H1 (cell line): ENCODE results near the gene ARHGEF26. TPM values are rescaled to one million over a fixed set of nuclear protein-coding genes. Genes with fewer than 3 reads are reported as not detected.

ENCODE experiments used
- CEBPB ChIP-seq: IDR thresholded peaks from 2 replicates; pipeline ENCODE4 v1.6.1; 2012; ENCODE audit warnings: low read depth, low read length
- CTCF ChIP-seq, 3 experiments: IDR thresholded peaks; 1 replicate in 2 of 3; 2 replicates in 1 of 3; pipeline versions ENCODE4 v1.5.1 to v1.6.1; 2011; ENCODE audit warnings: low read length in 3 of 3, mild to moderate bottlenecking in 3 of 3, inconsistent platforms in 2 of 3, low read depth in 1 of 3, moderate library complexity in 1 of 3; ENCODE audit not compliant: insufficient read depth in 1 of 3; ENCODE audit errors: control extremely low read depth in 1 of 3
- JUND ChIP-seq: IDR thresholded peaks from 2 replicates; pipeline ENCODE4 v1.6.1; 2011; ENCODE audit warnings: mild to moderate bottlenecking, improper control_type of control experiment, low read length
- MAFK ChIP-seq: IDR thresholded peaks from 2 replicates; pipeline ENCODE4 v1.6.1; 2012; ENCODE audit warnings: low read depth, mild to moderate bottlenecking, improper control_type of control experiment, low read length
- RNF2 ChIP-seq: fragments of 200-900, 300-1000 bp; sonication (generic); IDR thresholded peaks from 2 replicates; pipeline ENCODE4 v1.7.1; 2016; ENCODE audit warnings: borderline replicate concordance, low read depth, mild to moderate bottlenecking, antibody characterized with exemption, low read length; ENCODE audit not compliant: poor library complexity, severe bottlenecking; ENCODE audit errors: missing control alignments
- SRF ChIP-seq: IDR thresholded peaks from 2 replicates; pipeline ENCODE4 v1.6.1; 2011; ENCODE audit warnings: mild to moderate bottlenecking, low read depth, low read length, moderate library complexity
- TAF7 ChIP-seq: optimal IDR thresholded peaks from 2 replicates; pipeline ENCODE3; 2011; ENCODE audit warnings: low read depth, mild to moderate bottlenecking, inconsistent platforms, low read length, moderate library complexity, borderline replicate concordance
- polyA plus RNA-seq, 7 experiments: library from polyadenylated mRNA; depleted of rRNA in 3 of 7; stranded (reverse) in 5 of 7; unstranded in 2 of 7; fragments of >200 nt in 5 of 7; fragments of 200-250 nt in 2 of 7; gene quantifications; 1 replicate in 5 of 7; 2 replicates in 1 of 7; 4 replicates in 1 of 7; pipeline versions ENCODE4 v1.2.1 to v1.2.3, GENCODE V29; 2011 to 2013; ENCODE audit warnings: missing spikeins in 2 of 7, mixed read lengths in 2 of 7
- total RNA-seq: library from RNA; stranded (reverse); fragmentation: NEBNext Ultra II Directional; extraction: Animal tissue kit (Norgen Biotek cat#: 25700); gene quantifications from 2 replicates; pipeline ENCODE4 v1.2.1, GENCODE V29; 2021

ARHGEF26 gene
- total and polyA plus RNA-seq, 2 of the 8 experiments (the other 6 are each of a cell fraction or from before 2014, with no cell fraction given): 3.1 to 15.6 TPM

GRCh38 chr3:154126651-154127050 is 5.5 kb downstream of the ARHGEF26 start (continued):
- TF ChIP-seq CTCF (IDR thresholded peaks at IDR 0.05; ENCODE audit: control extremely low read depth in 1 of 3, insufficient read depth in 1 of 3, low read depth in 1 of 3, low read length in 3 of 3): no peak
- no peak for TF ChIP-seq TAF7
- no peak for TF ChIP-seq RNF2
- TF ChIP-seq MAFK: no peak
- no peak for TF ChIP-seq CEBPB
- TF ChIP-seq JUND: no peak
- no peak for TF ChIP-seq SRF
- TF ChIP-seq, all 59 proteins: peak for 0
